K562 (cell line): ENCODE data around the gene SAMD8. TPM values are rescaled to one million over a fixed set of nuclear protein-coding genes. Genes with fewer than 3 reads are reported as not detected.

Source experiments
- ATAC-seq: fragments of 200-7000 bp; cut with Tn5 transposase; 3 replicates; pipeline ENCODE4 v1.9.1; 2020; ENCODE audit warnings: moderate library complexity
- BruUV-seq: library from RNA; stranded (reverse); fragments of 400-500 nt; replicated peaks from 2 replicates; lab custom pipeline; 2021; lab: Mats Ljungman, UMichigan
- CTCF ChIA-PET: fragments of 300-600 bp; formaldehyde crosslinking; extraction: SDS; loops from one replicate; lab custom pipeline; 2021; ENCODE audit warnings: low intra/inter-chr PET ratio; lab: Yijun Ruan, JAX
- POLR2A ChIA-PET: fragments of 300-600, 350-650 bp; sonication (Branson Sonifier 250); formaldehyde crosslinking; extraction: SDS; loops from one replicate; lab custom pipeline; 2021; ENCODE audit warnings: antibody characterized with exemption, inconsistent platforms; lab: Yijun Ruan, JAX
- DNase-seq, 4 experiments: peaks; one replicate each; pipeline versions ENCODE4 v3.0.0 to v3.0.0-alpha.2; 2011 to 2018; ENCODE audit warnings: low spot score in 3 of 4, mixed read lengths in 3 of 4; ENCODE audit errors: extremely low read depth in 1 of 4
- FAIRE-seq: peaks from 2 replicates; lab custom pipeline; 2011; peaks lifted over from hg19 to GRCh38; lab: Jason Lieb, UNC
- H2AFZ ChIP-seq: 2 replicates; pipeline ENCODE4 v1.6.0; 2011; ENCODE audit warnings: low read depth, low read length, control low read depth, inconsistent platforms
- H3K27ac ChIP-seq: fragments of 200-600 bp; 3 replicates; pipeline ENCODE4 v1.8.0; 2011; ENCODE audit warnings: low read depth, mild to moderate bottlenecking, control low read depth, inconsistent platforms, low read length, moderate library complexity, mixed read lengths; ENCODE audit errors: extremely low read depth
- H3K27me3 ChIP-seq, 2 experiments: fragments of 300-600 bp in 1 of 2; 2 replicates in 1 of 2; 3 replicates in 1 of 2; pipeline versions ENCODE4 v1.6.0 to v1.8.0; 2011; ENCODE audit warnings: inconsistent platforms in 2 of 2, low read length in 2 of 2, mild to moderate bottlenecking in 1 of 2, mixed read lengths in 1 of 2, moderate library complexity in 1 of 2; ENCODE audit not compliant: control insufficient read depth in 2 of 2, insufficient read depth in 2 of 2
- H3K36me3 ChIP-seq: fragments of 300-600 bp; 3 replicates; pipeline ENCODE4 v1.8.0; 2011; ENCODE audit warnings: mild to moderate bottlenecking, low read length, inconsistent platforms; ENCODE audit not compliant: control insufficient read depth, insufficient read depth
- H3K4me1 ChIP-seq, 2 experiments: fragments of 200-600 bp in 1 of 2; replicated peaks in 1 of 2; 2 replicates in 1 of 2; 3 replicates in 1 of 2; pipeline versions ENCODE4 v1.5.1 to v1.8.0; 2011; ENCODE audit warnings: inconsistent platforms in 2 of 2, low read length in 2 of 2, mild to moderate bottlenecking in 1 of 2, mixed read lengths in 1 of 2, moderate library complexity in 1 of 2; ENCODE audit not compliant: control insufficient read depth in 2 of 2, insufficient read depth in 2 of 2
- H3K4me2 ChIP-seq: 2 replicates; pipeline ENCODE4 v1.6.1; 2011; ENCODE audit warnings: low read length, control low read depth, inconsistent platforms, mixed read lengths; ENCODE audit not compliant: insufficient read depth
- H3K4me3 ChIP-seq: fragments of 200-600 bp; sonication (generic), shearing (Covaris generic); 2 replicates; pipeline ENCODE4 v1.5.1; 2016; ENCODE audit warnings: control low read depth, inconsistent platforms
- H3K79me2 ChIP-seq: fragments of 200-600 bp; 3 replicates; pipeline ENCODE4 v1.8.0; 2011; ENCODE audit warnings: low read length, inconsistent platforms; ENCODE audit not compliant: control insufficient read depth, insufficient read depth
- H3K9ac ChIP-seq, 2 experiments: 2 replicates each; pipeline versions ENCODE4 v1.6.0 to v1.6.1; 2011; ENCODE audit warnings: low read depth in 2 of 2, low read length in 2 of 2, control low read depth in 1 of 2, inconsistent platforms in 1 of 2, mild to moderate bottlenecking in 1 of 2, mixed read lengths in 1 of 2; ENCODE audit not compliant: insufficient read depth in 1 of 2
- H3K9me1 ChIP-seq: one replicate; pipeline ENCODE4 v1.6.0; 2011; ENCODE audit warnings: inconsistent platforms, mild to moderate bottlenecking, low read length, moderate library complexity; ENCODE audit not compliant: control insufficient read depth, insufficient read depth
- H3K9me3 ChIP-seq: replicated peaks from 2 replicates; pipeline ENCODE4 v1.5.1; 2011; ENCODE audit warnings: low read depth, low read length, inconsistent platforms; ENCODE audit not compliant: control insufficient read depth, insufficient read depth
- H4K20me1 ChIP-seq: replicated peaks from 2 replicates; pipeline ENCODE4 v1.6.1; 2011; ENCODE audit warnings: low read length, inconsistent platforms, mixed read lengths; ENCODE audit not compliant: control insufficient read depth, insufficient read depth
- EP300 ChIP-seq: IDR thresholded peaks from 2 replicates; pipeline ENCODE4 v1.6.1; 2012; ENCODE audit warnings: low read length, improper control_type of control experiment
- NFYB ChIP-seq: IDR thresholded peaks from 2 replicates; pipeline ENCODE4 v1.6.1; 2011; ENCODE audit warnings: mild to moderate bottlenecking, moderate library complexity; ENCODE audit not compliant: insufficient read length; ENCODE audit errors: extremely low read depth
- PRMT5 ChIP-seq: sonication (generic); formaldehyde crosslinking; IDR thresholded peaks from 2 replicates; pipeline ENCODE4 v1.5.0; 2020; ENCODE audit warnings: missing genetic modification reagents
- RAD21 ChIP-seq, 2 experiments: fragments of 250-450 bp in 1 of 2; fragments of 450-650 bp in 1 of 2; sonication (Bioruptor Pico) in 1 of 2; formaldehyde crosslinking in 1 of 2; IDR thresholded peaks in 1 of 2; conservative IDR thresholded peaks in 1 of 2; 2 replicates each; pipeline versions ENCODE4 v1.4.0 to v1.8.0; 2020 to 2022; ENCODE audit warnings: mild to moderate bottlenecking in 2 of 2, moderate library complexity in 1 of 2
- SIN3B ChIP-seq: fragments of 450-650 bp; IDR thresholded peaks from 2 replicates; pipeline ENCODE4 v1.6.1; 2017; ENCODE audit warnings: low read depth, mild to moderate bottlenecking, moderate library complexity
- WGBS: fragments of 100-300 bp; shearing (Covaris generic); methylation state at CpG from one replicate; pipeline ENCODE4 v1.1.6; 2016; ENCODE audit warnings: low coverage, mixed read lengths; ENCODE audit not compliant: insufficient coverage; ENCODE audit errors: missing lambda C conversion rate; 5-methylcytosine and 5-hydroxymethylcytosine counted together
- in situ Hi-C: fragments of 300-500 bp; cut with MboI; formaldehyde crosslinking; loops from 4 replicates; pipeline ENCODE4 v1.15.0; 2018; ENCODE audit warnings: inconsistent platforms, mixed read lengths
- intact Hi-C: fragments of 100-400 bp; cut with micrococcal nuclease; formaldehyde crosslinking; loops from 2 replicates; pipeline ENCODE4 v1.14.2; 2022
- polyA plus RNA-seq, 8 experiments: library from polyadenylated mRNA; depleted of rRNA in 4 of 8; stranded (reverse) in 5 of 8; unstranded in 3 of 8; fragments of >200 nt; fragmentation: Nextera tagmentation in 2 of 8; fragmentation: Illumina TruSeq in 1 of 8; extraction: Ambion mirVana in 2 of 8; extraction: Trizol in 1 of 8; gene quantifications; 2 replicates each; pipeline versions ENCODE4 v1.2.1 to v1.2.3, GENCODE V29; 2011 to 2014; ENCODE audit warnings: inconsistent platforms in 1 of 8, missing spikeins in 1 of 8
- total RNA-seq, 7 experiments: library from RNA; depleted of rRNA in 6 of 7; stranded (reverse); fragments of >200 nt in 6 of 7; fragmentation: Illumina TruSeq in 2 of 7; extraction: Trizol in 2 of 7; gene quantifications; 2 replicates each; pipeline versions ENCODE4 v1.2.1 to v1.2.3, GENCODE V29; 2011 to 2021; ENCODE audit warnings: low replicate concordance in 1 of 7
- TF ChIP-seq, protein P1 (sequence below): fragments of 250-450 bp; sonication (Bioruptor Pico); IDR thresholded peaks from 2 replicates; pipeline ENCODE4 v1.4.0; 2020; ENCODE audit warnings: borderline replicate concordance
- TF ChIP-seq, protein P2 (sequence below): sonication (generic); formaldehyde crosslinking; IDR thresholded peaks from 2 replicates; pipeline ENCODE4 v1.8.0; 2022; ENCODE audit warnings: mild to moderate bottlenecking, low read depth, missing genetic modification reagents

The SAMD8 gene
- total and polyA plus RNA-seq, 9 of the 15 experiments (the other 6 are each of a cell fraction or from before 2014, with no cell fraction given) = 2.7 to 16.1 (median 6.2) TPM

DNA sequence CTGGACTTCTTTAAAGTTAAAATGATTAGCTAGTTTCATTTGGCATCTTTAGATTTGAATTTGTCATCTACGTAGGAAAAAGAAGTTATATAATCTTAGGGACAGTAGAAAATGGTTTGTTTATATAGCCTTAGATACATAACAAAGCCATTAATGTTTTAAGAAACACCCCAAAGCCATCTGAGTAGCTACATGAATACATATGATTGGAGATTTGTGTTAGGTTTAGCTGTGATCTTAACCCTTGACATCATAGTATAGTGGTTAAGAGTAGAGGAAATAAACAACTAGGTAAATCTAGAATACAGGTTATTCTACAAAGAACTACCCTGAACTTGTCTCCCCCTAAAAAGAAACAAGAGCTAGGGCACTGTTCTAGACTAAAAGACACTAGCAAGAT, 18.1 kb downstream of the SAMD8 start:
- H3K4me1 ChIP-seq = no peaks in the 10 kb centered on the region; a peak in 1 of 5 replicates
- DNase-seq (no peak), FAIRE-seq (no peak), ATAC-seq (no peak)
- in situ Hi-C loops = no loop called here
- H3K9me1 ChIP-seq = no peaks in the 10 kb centered on the region
- H3K27ac ChIP-seq = no peak overlapping the region
- POLR2A ChIA-PET = interaction anchor here (0.6 to 2.3 kb wide), 2 partner anchors 18 to 27 kb away, joined by 4 to 6 read pairs; partner anchors contain the start of gene SAMD8
- TF ChIP-seq RAD21 (CRISPR knock-in tag; conservative IDR thresholded peaks at IDR 0.05 in 1 of 2, IDR thresholded peaks at IDR 0.05 in 1 of 2) (no peak), SIN3B (no peak), NFYB (no peak), EP300 (no peak), PRMT5 (CRISPR knock-in tag) (no peak)
- TF ChIP-seq, protein P1, sequence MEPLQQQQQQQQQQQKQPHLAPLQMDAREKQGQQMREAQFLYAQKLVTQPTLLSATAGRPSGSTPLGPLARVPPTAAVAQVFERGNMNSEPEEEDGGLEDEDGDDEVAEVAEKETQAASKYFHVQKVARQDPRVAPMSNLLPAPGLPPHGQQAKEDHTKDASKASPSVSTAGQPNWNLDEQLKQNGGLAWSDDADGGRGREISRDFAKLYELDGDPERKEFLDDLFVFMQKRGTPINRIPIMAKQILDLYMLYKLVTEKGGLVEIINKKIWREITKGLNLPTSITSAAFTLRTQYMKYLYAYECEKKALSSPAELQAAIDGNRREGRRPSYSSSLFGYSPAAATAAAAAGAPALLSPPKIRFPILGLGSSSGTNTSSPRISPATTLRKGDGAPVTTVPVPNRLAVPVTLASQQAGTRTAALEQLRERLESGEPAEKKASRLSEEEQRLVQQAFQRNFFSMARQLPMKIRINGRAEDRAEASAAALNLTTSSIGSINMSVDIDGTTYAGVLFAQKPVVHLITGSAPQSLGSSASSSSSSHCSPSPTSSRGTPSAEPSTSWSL (CRISPR knock-in tag) = no peak
- TF ChIP-seq, protein P2, sequence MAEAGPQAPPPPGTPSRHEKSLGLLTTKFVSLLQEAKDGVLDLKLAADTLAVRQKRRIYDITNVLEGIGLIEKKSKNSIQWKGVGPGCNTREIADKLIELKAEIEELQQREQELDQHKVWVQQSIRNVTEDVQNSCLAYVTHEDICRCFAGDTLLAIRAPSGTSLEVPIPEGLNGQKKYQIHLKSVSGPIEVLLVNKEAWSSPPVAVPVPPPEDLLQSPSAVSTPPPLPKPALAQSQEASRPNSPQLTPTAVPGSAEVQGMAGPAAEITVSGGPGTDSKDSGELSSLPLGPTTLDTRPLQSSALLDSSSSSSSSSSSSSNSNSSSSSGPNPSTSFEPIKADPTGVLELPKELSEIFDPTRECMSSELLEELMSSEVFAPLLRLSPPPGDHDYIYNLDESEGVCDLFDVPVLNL (CRISPR knock-in tag) = no peak
- no peaks in the 10 kb centered on the region for H3K27me3 ChIP-seq
- H3K4me3 ChIP-seq = no peak overlapping the region
- CTCF ChIA-PET = interaction anchor here (1.0 kb wide), 1 partner anchor 106 kb away, joined by 4 read pairs; the partner anchor contains the start of gene COMTD1
- no peak overlapping the region for H3K9ac ChIP-seq
- H3K9me3 ChIP-seq = no peaks in the 10 kb centered on the region
- H3K36me3 ChIP-seq = peaks cover 6% of the 10 kb centered on the region; the same call in 2 of the 3 replicates
- no peak overlapping the region for H3K4me2 ChIP-seq
- 0 out of 3 replicates have a peak, but pooled peaks cover 3% of the 10 kb centered on the region for H3K79me2 ChIP-seq
- no peak overlapping the region for H2AFZ ChIP-seq
- WGBS = 68% methylated on average over 1 of the region's 1 CpG
- no TSS peak for BruUV-seq
- intact Hi-C loops = no loop called here
- no peaks in the 10 kb centered on the region for H4K20me1 ChIP-seq
